MM.1S (cell line): ENCODE measurements around the gene NPIPB9.
A peak's percentile ranks its signal among the peaks of the same experiment; 100 is the strongest.

Experiments used
- DNase-seq: peaks from one replicate; pipeline ENCODE4 v3.0.0-alpha.2; 2015
- H2AFZ ChIP-seq: fragments of 300-600 bp; sonication (generic); 2 replicates; pipeline ENCODE4 v1.6.0; 2016; ENCODE audit warnings: antibody characterized with exemption, low read length
- H3F3A ChIP-seq: fragments of 300-600 bp; sonication (generic); 2 replicates; pipeline ENCODE4 v1.6.1; 2016; ENCODE audit warnings: mild to moderate bottlenecking, antibody characterized with exemption, low read length, moderate library complexity, mixed read lengths; ENCODE audit not compliant: insufficient read depth
- H3K27ac ChIP-seq: fragments of 300-600 bp; sonication (generic); 2 replicates; pipeline ENCODE4 v1.5.1; 2016; ENCODE audit warnings: mild to moderate bottlenecking, low read length
- H3K27me3 ChIP-seq: fragments of 300-600 bp; sonication (generic); replicated peaks from 2 replicates; pipeline ENCODE4 v1.6.0; 2016; ENCODE audit warnings: low read length; ENCODE audit not compliant: insufficient read depth
- H3K36me3 ChIP-seq: fragments of 300-600 bp; sonication (generic); replicated peaks from 2 replicates; pipeline ENCODE4 v1.6.1; 2016; ENCODE audit warnings: mild to moderate bottlenecking, low read length, mixed read lengths; ENCODE audit not compliant: insufficient read depth
- H3K4me1 ChIP-seq: fragments of 300-600 bp; sonication (generic); 2 replicates; pipeline ENCODE4 v1.6.1; 2016; ENCODE audit warnings: low read length, mixed read lengths
- H3K4me2 ChIP-seq: fragments of 300-600 bp; sonication (generic); 2 replicates; pipeline ENCODE4 v1.6.0; 2016; ENCODE audit warnings: low read depth, low read length
- H3K4me3 ChIP-seq: fragments of 300-600 bp; sonication (generic); 2 replicates; pipeline ENCODE4 v1.5.1; 2016; ENCODE audit warnings: low read length, mixed read lengths
- H3K79me2 ChIP-seq: fragments of 300-600 bp; sonication (generic); 2 replicates; pipeline ENCODE4 v1.6.1; 2016; ENCODE audit warnings: mixed run types, low read length, mixed read lengths
- H3K9ac ChIP-seq: fragments of 300-600 bp; sonication (generic); 2 replicates; pipeline ENCODE4 v1.6.1; 2016; ENCODE audit warnings: low read length, mixed read lengths
- H3K9me2 ChIP-seq: fragments of 300-600 bp; sonication (generic); replicated peaks from 2 replicates; pipeline ENCODE4 v1.6.1; 2016; ENCODE audit warnings: mild to moderate bottlenecking, low read length, mixed read lengths; ENCODE audit not compliant: insufficient read depth
- H3K9me3 ChIP-seq: fragments of 300-600 bp; sonication (generic); replicated peaks from 2 replicates; pipeline ENCODE4 v1.6.1; 2016; ENCODE audit warnings: mild to moderate bottlenecking, low read length, mixed read lengths; ENCODE audit not compliant: insufficient read depth
- H4K20me1 ChIP-seq: fragments of 300-600 bp; sonication (generic); 2 replicates; pipeline ENCODE4 v1.6.1; 2016; ENCODE audit warnings: mild to moderate bottlenecking, low read length, moderate library complexity, mixed read lengths; ENCODE audit not compliant: insufficient read depth
- CTCF ChIP-seq: fragments of 300-600 bp; sonication (generic); IDR thresholded peaks from 2 replicates; pipeline ENCODE4 v1.5.1; 2016; ENCODE audit warnings: antibody characterized with exemption, low read length, mixed read lengths
- EZH2 ChIP-seq: fragments of 300-600 bp; sonication (generic); optimal IDR thresholded peaks from 2 replicates; pipeline ENCODE3; 2017; ENCODE audit warnings: low read depth, mild to moderate bottlenecking, antibody characterized with exemption, low read length, mixed read lengths
- EZH2phosphoT487 ChIP-seq: fragments of 300-600 bp; sonication (generic); IDR thresholded peaks from 2 replicates; pipeline ENCODE4 v1.6.1; 2018; ENCODE audit warnings: antibody characterized with exemption, low read length

NPIPB9 gene

GRCh38 chr16:28821874-28822519, 70.4 kb downstream of the NPIPB9 start:
- Histone ChIP-seq H3K9me2 (no peaks in the 10 kb centered on the region), H2AFZ (peak overlapping the region; percentile 79), H3K36me3 (peaks cover 13% of the 10 kb centered on the region; the same call in 1 of the 2 replicates), H4K20me1 (peaks cover 11% of the 10 kb centered on the region; the same call in 1 of the 2 replicates), H3K27me3 (no peaks in the 10 kb centered on the region), H3K79me2 (peaks cover 44% of the 10 kb centered on the region), H3K9me3 (no peaks in the 10 kb centered on the region), H3K4me3 (peak overlapping the region; percentile 84), H3K9ac (peak overlapping the region; percentile 98), H3K4me2 (peak overlapping the region; percentile 78), H3F3A (no peaks in the 10 kb centered on the region), H3K4me1 (peaks cover 12% of the 10 kb centered on the region; the same call in 1 of the 2 replicates), H3K27ac (peak overlapping the region; percentile 83; the same call in 1 of the 2 replicates)
- no peak for TF ChIP-seq EZH2phosphoT487
- no peak for TF ChIP-seq CTCF
- TF ChIP-seq EZH2 = no peak
- DNase-seq = no peak
